Activated T-cell treated with anti-CD3 and anti-CD28 coated beads for 4 hours (primary cell): Measurements from ENCODE around the gene PTGDS.
A peak's percentile ranks its signal among the peaks of the same experiment; 100 is the strongest.

Experiments
- DNase-seq: peaks from one replicate; pipeline ENCODE4 v3.0.0-alpha.2; 2020

Gene PTGDS

GRCh38 chr9:137026828-137027227 is 49.5 kb downstream of the PTGDS start:
- DNase-seq = no peak

- no peak for DNase-seq
Measured at GRCh38 chr9:137027369-137028262, 50.3 kb downstream of the PTGDS start, which contains the start of gene ABCA2. ABCA2 (minus strand) TSS chr9:137028237; CDS start chr9:137028140, 97 bp downstream.

- DNase-seq = peak; percentile 45
Measured at GRCh38 chr9:137028263-137029057, 51.2 kb downstream of the PTGDS start.

GRCh38 chr9:137029058-137029936 is 52.0 kb downstream of the PTGDS start:
- DNase-seq = peak; percentile 61

- no peak for DNase-seq
Measured at GRCh38 chr9:137030006-137030405, 52.7 kb downstream of the PTGDS start.

GRCh38 chr9:137030538-137031527 is 53.5 kb downstream of the PTGDS start:
- DNase-seq = no peak
